HFFc6 (cell line): ENCODE measurements around the gene CPNE2. TPM values are rescaled to one million over a fixed set of nuclear protein-coding genes. Genes with fewer than 3 reads are reported as not detected.
A peak's percentile ranks its signal among the peaks of the same experiment; 100 is the strongest.

Source experiments
- DNase-seq: peaks from one replicate; pipeline ENCODE4 v3.0.0-alpha.2; 2018
- H3K27ac Mint-ChIP-seq: 2 replicates; pipeline ENCODE4 v1.8.0; 2020; ENCODE audit warnings: mild to moderate bottlenecking, mixed read lengths
- H3K27me3 Mint-ChIP-seq: 2 replicates; pipeline ENCODE4 v1.8.0; 2021; ENCODE audit warnings: mild to moderate bottlenecking, moderate library complexity, mixed read lengths; ENCODE audit not compliant: insufficient read depth
- H3K36me3 Mint-ChIP-seq: 2 replicates; pipeline ENCODE4 v1.8.0; 2021; ENCODE audit warnings: low read depth, mixed read lengths
- H3K4me1 Mint-ChIP-seq: 2 replicates; pipeline ENCODE4 v1.8.0; 2020; ENCODE audit warnings: low read depth, mixed read lengths
- H3K4me3 Mint-ChIP-seq: 2 replicates; pipeline ENCODE4 v1.8.0; 2020; ENCODE audit warnings: mild to moderate bottlenecking, moderate library complexity, mixed read lengths
- H3K9me3 Mint-ChIP-seq: 2 replicates; pipeline ENCODE4 v1.8.0; 2020; ENCODE audit warnings: mild to moderate bottlenecking, mixed read lengths
- total RNA-seq, 6 experiments: library from RNA; stranded (reverse); fragmentation: NEBNext Ultra II Directional; extraction: Animal tissue kit (Norgen Biotek cat#: 25700); gene quantifications; 2 replicates in 1 of 6; 3 replicates in 5 of 6; pipeline ENCODE4 v1.2.3, GENCODE V29; 2021
- TF ChIP-seq, protein P1 (sequence below): fragments of 200-600 bp; sonication (generic); IDR thresholded peaks from 2 replicates; pipeline ENCODE4 v1.5.0; 2021; ENCODE audit warnings: antibody characterized with exemption, mild to moderate bottlenecking

Gene CPNE2
- total RNA-seq, 6 experiments from 2014 or later, result 13.0 to 29.6 (median 23.3) TPM

DNA sequence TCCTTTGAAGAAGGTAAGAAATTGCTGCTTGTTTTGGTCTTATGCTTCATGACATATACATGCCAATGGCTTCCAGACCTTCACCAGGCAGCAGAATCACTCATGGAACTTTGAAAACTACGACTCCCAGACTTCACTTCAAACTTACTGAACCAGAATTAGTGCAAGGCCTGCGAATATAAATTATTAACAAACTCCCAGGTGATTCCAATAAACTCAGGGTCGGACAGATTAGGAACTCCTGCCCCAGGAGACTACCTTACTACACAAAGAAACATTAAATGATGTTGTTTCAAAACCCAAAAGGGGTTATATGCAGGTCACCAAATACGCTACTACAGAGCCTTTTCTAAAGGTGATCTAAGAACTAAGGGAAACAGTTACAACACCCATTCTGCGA lies 73.1 kb downstream of the CPNE2 start:
- DNase-seq, result no peak
- no peaks in the 10 kb centered on the region for H3K4me1 Mint-ChIP-seq
- H3K27ac Mint-ChIP-seq, result no peak overlapping the region
- peaks cover 6% of the 10 kb centered on the region for H3K36me3 Mint-ChIP-seq
- H3K4me3 Mint-ChIP-seq, result no peak overlapping the region
- no peaks in the 10 kb centered on the region for H3K9me3 Mint-ChIP-seq
- H3K27me3 Mint-ChIP-seq, result no peaks in the 10 kb centered on the region
- TF ChIP-seq, protein P1, sequence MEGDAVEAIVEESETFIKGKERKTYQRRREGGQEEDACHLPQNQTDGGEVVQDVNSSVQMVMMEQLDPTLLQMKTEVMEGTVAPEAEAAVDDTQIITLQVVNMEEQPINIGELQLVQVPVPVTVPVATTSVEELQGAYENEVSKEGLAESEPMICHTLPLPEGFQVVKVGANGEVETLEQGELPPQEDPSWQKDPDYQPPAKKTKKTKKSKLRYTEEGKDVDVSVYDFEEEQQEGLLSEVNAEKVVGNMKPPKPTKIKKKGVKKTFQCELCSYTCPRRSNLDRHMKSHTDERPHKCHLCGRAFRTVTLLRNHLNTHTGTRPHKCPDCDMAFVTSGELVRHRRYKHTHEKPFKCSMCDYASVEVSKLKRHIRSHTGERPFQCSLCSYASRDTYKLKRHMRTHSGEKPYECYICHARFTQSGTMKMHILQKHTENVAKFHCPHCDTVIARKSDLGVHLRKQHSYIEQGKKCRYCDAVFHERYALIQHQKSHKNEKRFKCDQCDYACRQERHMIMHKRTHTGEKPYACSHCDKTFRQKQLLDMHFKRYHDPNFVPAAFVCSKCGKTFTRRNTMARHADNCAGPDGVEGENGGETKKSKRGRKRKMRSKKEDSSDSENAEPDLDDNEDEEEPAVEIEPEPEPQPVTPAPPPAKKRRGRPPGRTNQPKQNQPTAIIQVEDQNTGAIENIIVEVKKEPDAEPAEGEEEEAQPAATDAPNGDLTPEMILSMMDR, result no peak

DNA sequence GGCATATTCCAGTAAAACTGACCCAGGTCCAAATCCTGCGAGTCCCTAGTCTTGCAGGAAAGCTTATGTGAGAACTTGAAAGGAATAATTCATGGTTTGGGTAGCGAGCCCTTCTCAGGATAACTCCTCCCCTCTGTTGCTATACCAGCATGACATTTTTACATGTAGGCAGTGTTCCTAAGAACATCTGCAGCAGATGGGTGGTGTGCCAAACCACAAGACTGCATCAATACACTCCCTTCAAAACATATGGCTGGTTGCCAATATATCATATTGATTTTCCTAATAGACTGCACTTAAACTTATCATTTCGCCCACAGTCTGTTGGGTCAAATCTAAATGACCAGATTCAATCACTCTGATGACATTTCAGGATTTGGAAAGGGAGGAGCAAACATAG lies 73.6 kb downstream of the CPNE2 start:
- no peak for DNase-seq
- no peak overlapping the region for H3K4me3 Mint-ChIP-seq
- H3K36me3 Mint-ChIP-seq, result peaks cover 8% of the 10 kb centered on the region
- H3K27ac Mint-ChIP-seq, result no peak overlapping the region
- no peaks in the 10 kb centered on the region for H3K4me1 Mint-ChIP-seq
- H3K27me3 Mint-ChIP-seq, result no peaks in the 10 kb centered on the region
- H3K9me3 Mint-ChIP-seq, result no peaks in the 10 kb centered on the region
- TF ChIP-seq, protein P1, result no peak

DNA sequence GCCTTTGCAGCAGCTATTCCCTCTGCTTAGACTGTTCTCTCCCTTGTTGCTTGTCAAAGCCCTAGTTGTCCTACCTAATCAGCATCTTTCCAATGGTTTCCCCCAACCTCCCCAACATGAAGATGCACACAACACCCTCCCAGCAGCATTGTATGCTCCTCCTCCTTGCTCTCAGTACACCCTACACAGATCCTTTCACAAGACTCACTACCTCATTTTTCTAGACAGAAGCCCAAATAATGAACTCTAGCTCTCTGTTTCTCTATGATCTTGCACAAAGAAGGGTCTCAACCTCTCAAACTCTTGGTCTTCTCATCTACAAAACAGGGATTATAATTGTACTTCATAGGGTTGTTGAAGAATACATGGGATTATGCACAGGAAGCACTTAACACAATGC lies 74.1 kb downstream of the CPNE2 start:
- Mint-ChIP-seq H3K4me1 (no peaks in the 10 kb centered on the region), H3K36me3 (peaks cover 13% of the 10 kb centered on the region), H3K27ac (no peak overlapping the region), H3K27me3 (no peaks in the 10 kb centered on the region; the same call in 1 of the 2 replicates), H3K9me3 (no peaks in the 10 kb centered on the region), H3K4me3 (no peak overlapping the region)
- TF ChIP-seq, protein P1, result no peak
- no peak for DNase-seq

DNA sequence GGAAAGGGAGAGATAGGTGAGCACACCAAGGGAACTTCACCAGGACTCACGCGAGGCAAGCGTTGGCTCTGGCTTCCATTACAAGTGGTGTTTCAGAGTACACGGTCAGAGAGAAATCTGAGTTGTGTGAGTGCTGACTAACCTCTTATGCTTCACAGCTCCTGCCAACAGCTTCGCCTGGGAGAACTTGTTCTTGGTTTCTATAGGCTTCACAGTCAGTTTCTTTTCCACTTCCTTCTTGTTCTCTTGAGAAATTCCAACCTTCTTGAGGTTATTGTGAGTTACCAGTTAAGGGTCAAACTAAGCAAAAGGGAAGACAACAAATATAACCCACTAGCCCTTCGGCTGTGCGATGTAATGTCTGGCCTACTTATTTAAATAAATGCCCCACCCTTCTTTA lies 74.6 kb downstream of the CPNE2 start:
- no peaks in the 10 kb centered on the region for H3K9me3 Mint-ChIP-seq
- DNase-seq, result no peak
- no peaks in the 10 kb centered on the region for H3K4me1 Mint-ChIP-seq
- no peak overlapping the region for H3K4me3 Mint-ChIP-seq
- H3K27ac Mint-ChIP-seq, result no peak overlapping the region
- TF ChIP-seq, protein P1, result no peak
- H3K27me3 Mint-ChIP-seq, result no peaks in the 10 kb centered on the region; the same call in 1 of the 2 replicates
- H3K36me3 Mint-ChIP-seq, result peaks cover 18% of the 10 kb centered on the region

DNA sequence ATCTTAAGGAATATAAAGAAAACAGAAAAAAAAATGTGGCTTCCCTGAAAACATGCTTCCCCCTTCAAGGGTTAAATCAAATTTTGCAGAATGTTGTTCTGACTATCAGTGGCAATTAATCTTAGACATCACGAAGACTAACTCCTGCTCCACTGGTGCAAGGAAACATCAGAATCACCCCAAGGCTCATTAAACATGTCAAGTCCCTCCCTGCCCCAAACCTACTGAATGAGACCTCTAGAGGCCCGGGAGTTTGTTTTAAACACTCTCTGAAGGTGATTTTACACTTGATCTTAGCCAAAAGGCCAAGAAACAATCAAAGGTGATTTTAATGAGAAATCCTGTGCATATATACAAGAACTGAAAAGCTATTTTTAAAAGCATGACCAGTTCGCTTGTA lies 75.2 kb downstream of the CPNE2 start:
- Mint-ChIP-seq H3K9me3 (no peaks in the 10 kb centered on the region), H3K4me3 (no peak overlapping the region), H3K4me1 (no peaks in the 10 kb centered on the region), H3K27me3 (no peaks in the 10 kb centered on the region; the same call in 1 of the 2 replicates), H3K36me3 (peaks cover 22% of the 10 kb centered on the region), H3K27ac (no peak overlapping the region)
- TF ChIP-seq, protein P1, result no peak
- DNase-seq, result no peak

DNA sequence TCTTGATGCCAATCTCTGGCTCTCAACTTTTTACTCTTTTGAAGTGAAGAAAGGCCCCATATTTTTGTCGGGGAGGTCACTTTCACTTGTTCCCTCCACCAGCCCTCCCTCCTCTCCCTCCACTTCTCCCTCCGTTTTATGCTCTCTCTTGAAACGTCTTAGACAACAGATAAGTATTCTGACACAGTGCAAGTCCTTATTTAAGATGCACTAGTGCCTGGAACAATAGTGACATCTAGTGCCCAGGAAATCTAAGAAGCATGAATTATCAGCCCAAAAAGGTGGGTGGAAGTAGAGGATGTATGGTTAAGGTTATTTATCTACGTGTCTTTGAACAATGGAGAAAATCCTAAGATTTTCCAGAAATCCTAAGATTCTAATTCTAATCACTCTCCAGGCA lies 75.6 kb downstream of the CPNE2 start:
- Mint-ChIP-seq H3K4me1 (no peaks in the 10 kb centered on the region), H3K36me3 (peaks cover 22% of the 10 kb centered on the region), H3K4me3 (no peak overlapping the region), H3K27me3 (no peaks in the 10 kb centered on the region; the same call in 1 of the 2 replicates), H3K27ac (no peak overlapping the region), H3K9me3 (no peaks in the 10 kb centered on the region)
- peak; percentile 71 for DNase-seq
- TF ChIP-seq, protein P1, result peak; percentile 78
